K562 (cell line): ENCODE results near the gene POP5. TPM values are rescaled to one million over a fixed set of nuclear protein-coding genes. Genes with fewer than 3 reads are reported as not detected.
"Not testable (repeated sequence)": the region's sequence is repeated elsewhere in the genome, so short reads cannot be mapped to it uniquely, and the experiment has no call there.

Experiments used
- ATAC-seq: fragments of 200-7000 bp; cut with Tn5 transposase; 3 replicates; pipeline ENCODE4 v1.9.1; 2020; ENCODE audit warnings: moderate library complexity
- BruUV-seq: library from RNA; stranded (reverse); fragments of 400-500 nt; replicated peaks from 2 replicates; lab custom pipeline; 2021; lab: Mats Ljungman, UMichigan
- CTCF ChIA-PET: fragments of 300-600 bp; formaldehyde crosslinking; extraction: SDS; loops from one replicate; lab custom pipeline; 2021; ENCODE audit warnings: low intra/inter-chr PET ratio; lab: Yijun Ruan, JAX
- POLR2A ChIA-PET: fragments of 300-600, 350-650 bp; sonication (Branson Sonifier 250); formaldehyde crosslinking; extraction: SDS; loops from one replicate; lab custom pipeline; 2021; ENCODE audit warnings: antibody characterized with exemption, inconsistent platforms; lab: Yijun Ruan, JAX
- DNase-seq, 4 experiments: peaks; one replicate each; pipeline versions ENCODE4 v3.0.0 to v3.0.0-alpha.2; 2011 to 2018; ENCODE audit warnings: low spot score in 3 of 4, mixed read lengths in 3 of 4; ENCODE audit errors: extremely low read depth in 1 of 4
- FAIRE-seq: peaks from 2 replicates; lab custom pipeline; 2011; peaks lifted over from hg19 to GRCh38; lab: Jason Lieb, UNC
- H2AFZ ChIP-seq: 2 replicates; pipeline ENCODE4 v1.6.0; 2011; ENCODE audit warnings: low read depth, low read length, control low read depth, inconsistent platforms
- H3K27ac ChIP-seq: fragments of 200-600 bp; 3 replicates; pipeline ENCODE4 v1.8.0; 2011; ENCODE audit warnings: low read depth, mild to moderate bottlenecking, control low read depth, inconsistent platforms, low read length, moderate library complexity, mixed read lengths; ENCODE audit errors: extremely low read depth
- H3K27me3 ChIP-seq, 2 experiments: fragments of 300-600 bp in 1 of 2; 2 replicates in 1 of 2; 3 replicates in 1 of 2; pipeline versions ENCODE4 v1.6.0 to v1.8.0; 2011; ENCODE audit warnings: inconsistent platforms in 2 of 2, low read length in 2 of 2, mild to moderate bottlenecking in 1 of 2, mixed read lengths in 1 of 2, moderate library complexity in 1 of 2; ENCODE audit not compliant: control insufficient read depth in 2 of 2, insufficient read depth in 2 of 2
- H3K36me3 ChIP-seq: fragments of 300-600 bp; 3 replicates; pipeline ENCODE4 v1.8.0; 2011; ENCODE audit warnings: mild to moderate bottlenecking, low read length, inconsistent platforms; ENCODE audit not compliant: control insufficient read depth, insufficient read depth
- H3K4me1 ChIP-seq, 2 experiments: fragments of 200-600 bp in 1 of 2; replicated peaks in 1 of 2; 2 replicates in 1 of 2; 3 replicates in 1 of 2; pipeline versions ENCODE4 v1.5.1 to v1.8.0; 2011; ENCODE audit warnings: inconsistent platforms in 2 of 2, low read length in 2 of 2, mild to moderate bottlenecking in 1 of 2, mixed read lengths in 1 of 2, moderate library complexity in 1 of 2; ENCODE audit not compliant: control insufficient read depth in 2 of 2, insufficient read depth in 2 of 2
- H3K4me2 ChIP-seq: 2 replicates; pipeline ENCODE4 v1.6.1; 2011; ENCODE audit warnings: low read length, control low read depth, inconsistent platforms, mixed read lengths; ENCODE audit not compliant: insufficient read depth
- H3K4me3 ChIP-seq: fragments of 200-600 bp; sonication (generic), shearing (Covaris generic); 2 replicates; pipeline ENCODE4 v1.5.1; 2016; ENCODE audit warnings: control low read depth, inconsistent platforms
- H3K79me2 ChIP-seq: fragments of 200-600 bp; 3 replicates; pipeline ENCODE4 v1.8.0; 2011; ENCODE audit warnings: low read length, inconsistent platforms; ENCODE audit not compliant: control insufficient read depth, insufficient read depth
- H3K9ac ChIP-seq, 2 experiments: 2 replicates each; pipeline versions ENCODE4 v1.6.0 to v1.6.1; 2011; ENCODE audit warnings: low read depth in 2 of 2, low read length in 2 of 2, control low read depth in 1 of 2, inconsistent platforms in 1 of 2, mild to moderate bottlenecking in 1 of 2, mixed read lengths in 1 of 2; ENCODE audit not compliant: insufficient read depth in 1 of 2
- H3K9me1 ChIP-seq: one replicate; pipeline ENCODE4 v1.6.0; 2011; ENCODE audit warnings: inconsistent platforms, mild to moderate bottlenecking, low read length, moderate library complexity; ENCODE audit not compliant: control insufficient read depth, insufficient read depth
- H3K9me3 ChIP-seq: replicated peaks from 2 replicates; pipeline ENCODE4 v1.5.1; 2011; ENCODE audit warnings: low read depth, low read length, inconsistent platforms; ENCODE audit not compliant: control insufficient read depth, insufficient read depth
- H4K20me1 ChIP-seq: replicated peaks from 2 replicates; pipeline ENCODE4 v1.6.1; 2011; ENCODE audit warnings: low read length, inconsistent platforms, mixed read lengths; ENCODE audit not compliant: control insufficient read depth, insufficient read depth
- C11orf30 ChIP-seq: fragments of 450-650 bp; IDR thresholded peaks from 2 replicates; pipeline ENCODE4 v1.6.1; 2016; ENCODE audit warnings: low read depth, mild to moderate bottlenecking
- CEBPB ChIP-seq: fragments of 450-650 bp; IDR thresholded peaks from 2 replicates; pipeline ENCODE4 v1.6.1; 2016; ENCODE audit warnings: missing genetic modification characterization, missing compliant biosample characterization
- CEBPG ChIP-seq, 3 experiments: fragments of 200-800 bp in 1 of 3; sonication (Bioruptor generic) in 1 of 3; sonication (generic) in 1 of 3; formaldehyde crosslinking in 1 of 3; IDR thresholded peaks in 2 of 3; conservative IDR thresholded peaks in 1 of 3; 2 replicates each; pipeline versions ENCODE4 v1.6.1 to v1.8.0; 2016 to 2022; ENCODE audit warnings: missing compliant biosample characterization in 2 of 3, missing genetic modification characterization in 2 of 3, mild to moderate bottlenecking in 1 of 3, missing genetic modification reagents in 1 of 3
- JUND ChIP-seq, 2 experiments: IDR thresholded peaks; 2 replicates in 1 of 2; 3 replicates in 1 of 2; pipeline ENCODE4 v1.6.1; 2011; ENCODE audit warnings: borderline replicate concordance in 2 of 2, low read depth in 2 of 2, low read length in 2 of 2, improper control_type of control experiment in 1 of 2, missing biosample characterization in 1 of 2, missing genetic modification characterization in 1 of 2, missing genetic modification reagents in 1 of 2
- MAFF ChIP-seq: IDR thresholded peaks from 2 replicates; pipeline ENCODE4 v1.6.1; 2012; ENCODE audit warnings: low read length, improper control_type of control experiment
- MAFG ChIP-seq: fragments of 450-650 bp; conservative IDR thresholded peaks from 2 replicates; pipeline ENCODE4 v1.6.1; 2016; ENCODE audit warnings: missing genetic modification characterization, missing compliant biosample characterization
- MAFK ChIP-seq: IDR thresholded peaks from 2 replicates; pipeline ENCODE4 v1.6.1; 2011; ENCODE audit warnings: low read length, improper control_type of control experiment
- NFE2 ChIP-seq: IDR thresholded peaks from 2 replicates; pipeline ENCODE4 v1.6.1; 2014; ENCODE audit warnings: antibody characterized with exemption, low read depth
- TRIM24 ChIP-seq, 2 experiments: fragments of 450-650 bp; IDR thresholded peaks; 2 replicates each; pipeline ENCODE4 v1.6.1; 2016
- ZNF316 ChIP-seq: fragments of 450-650 bp; IDR thresholded peaks from 2 replicates; pipeline ENCODE4 v1.6.1; 2016
- ZNF384 ChIP-seq: IDR thresholded peaks from 2 replicates; pipeline ENCODE4 v1.6.1; 2012; ENCODE audit warnings: low read depth, low read length, improper control_type of control experiment
- WGBS: fragments of 100-300 bp; shearing (Covaris generic); methylation state at CpG from one replicate; pipeline ENCODE4 v1.1.6; 2016; ENCODE audit warnings: low coverage, mixed read lengths; ENCODE audit not compliant: insufficient coverage; ENCODE audit errors: missing lambda C conversion rate; 5-methylcytosine and 5-hydroxymethylcytosine counted together
- in situ Hi-C: fragments of 300-500 bp; cut with MboI; formaldehyde crosslinking; loops from 4 replicates; pipeline ENCODE4 v1.15.0; 2018; ENCODE audit warnings: inconsistent platforms, mixed read lengths
- intact Hi-C: fragments of 100-400 bp; cut with micrococcal nuclease; formaldehyde crosslinking; loops from 2 replicates; pipeline ENCODE4 v1.14.2; 2022
- polyA plus RNA-seq, 8 experiments: library from polyadenylated mRNA; depleted of rRNA in 4 of 8; stranded (reverse) in 5 of 8; unstranded in 3 of 8; fragments of >200 nt; fragmentation: Nextera tagmentation in 2 of 8; fragmentation: Illumina TruSeq in 1 of 8; extraction: Ambion mirVana in 2 of 8; extraction: Trizol in 1 of 8; gene quantifications; 2 replicates each; pipeline versions ENCODE4 v1.2.1 to v1.2.3, GENCODE V29; 2011 to 2014; ENCODE audit warnings: inconsistent platforms in 1 of 8, missing spikeins in 1 of 8
- total RNA-seq, 7 experiments: library from RNA; depleted of rRNA in 6 of 7; stranded (reverse); fragments of >200 nt in 6 of 7; fragmentation: Illumina TruSeq in 2 of 7; extraction: Trizol in 2 of 7; gene quantifications; 2 replicates each; pipeline versions ENCODE4 v1.2.1 to v1.2.3, GENCODE V29; 2011 to 2021; ENCODE audit warnings: low replicate concordance in 1 of 7
- TF ChIP-seq, protein P1 (sequence below), 2 experiments: fragments of 150-350 bp in 1 of 2; IDR thresholded peaks; 2 replicates each; pipeline ENCODE4 v1.6.1; 2012 to 2016; ENCODE audit warnings: low read depth in 2 of 2, low read length in 2 of 2, mild to moderate bottlenecking in 1 of 2, moderate library complexity in 1 of 2
- TF ChIP-seq, protein P2 (sequence below): fragments of 450-650 bp; IDR thresholded peaks from 2 replicates; pipeline ENCODE4 v1.6.1; 2016
- TF ChIP-seq, protein P3 (sequence below): fragments of 200-800 bp; sonication (Bioruptor generic); IDR thresholded peaks from 2 replicates; pipeline ENCODE4 v1.6.1; 2017; ENCODE audit warnings: missing genetic modification characterization, missing compliant biosample characterization

Gene POP5
- total and polyA plus RNA-seq, 9 of the 15 experiments (the other 6 are each of a cell fraction or from before 2014, with no cell fraction given) = 57.5 to 253 (median 73.8) TPM

DNA sequence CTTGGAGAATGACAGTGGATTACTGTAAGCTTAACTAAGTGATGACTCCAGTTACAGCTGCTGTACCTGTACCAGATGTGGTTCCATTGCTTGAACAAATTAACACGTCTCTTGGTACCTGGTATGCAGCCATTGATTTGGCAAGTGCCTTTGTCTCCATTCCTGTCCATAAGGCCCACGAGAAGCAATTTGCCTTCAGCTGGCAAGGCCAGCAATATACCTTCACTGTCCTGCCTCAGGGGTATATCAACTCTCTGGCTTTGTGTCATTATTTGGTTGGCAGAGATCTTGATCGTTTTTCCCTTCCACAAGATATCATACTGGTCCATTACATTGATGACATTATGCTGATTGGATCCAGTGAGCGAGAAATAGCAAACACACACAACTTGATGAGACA lies 29.4 kb upstream of the POP5 start (continued):
- TF ChIP-seq, protein P1, sequence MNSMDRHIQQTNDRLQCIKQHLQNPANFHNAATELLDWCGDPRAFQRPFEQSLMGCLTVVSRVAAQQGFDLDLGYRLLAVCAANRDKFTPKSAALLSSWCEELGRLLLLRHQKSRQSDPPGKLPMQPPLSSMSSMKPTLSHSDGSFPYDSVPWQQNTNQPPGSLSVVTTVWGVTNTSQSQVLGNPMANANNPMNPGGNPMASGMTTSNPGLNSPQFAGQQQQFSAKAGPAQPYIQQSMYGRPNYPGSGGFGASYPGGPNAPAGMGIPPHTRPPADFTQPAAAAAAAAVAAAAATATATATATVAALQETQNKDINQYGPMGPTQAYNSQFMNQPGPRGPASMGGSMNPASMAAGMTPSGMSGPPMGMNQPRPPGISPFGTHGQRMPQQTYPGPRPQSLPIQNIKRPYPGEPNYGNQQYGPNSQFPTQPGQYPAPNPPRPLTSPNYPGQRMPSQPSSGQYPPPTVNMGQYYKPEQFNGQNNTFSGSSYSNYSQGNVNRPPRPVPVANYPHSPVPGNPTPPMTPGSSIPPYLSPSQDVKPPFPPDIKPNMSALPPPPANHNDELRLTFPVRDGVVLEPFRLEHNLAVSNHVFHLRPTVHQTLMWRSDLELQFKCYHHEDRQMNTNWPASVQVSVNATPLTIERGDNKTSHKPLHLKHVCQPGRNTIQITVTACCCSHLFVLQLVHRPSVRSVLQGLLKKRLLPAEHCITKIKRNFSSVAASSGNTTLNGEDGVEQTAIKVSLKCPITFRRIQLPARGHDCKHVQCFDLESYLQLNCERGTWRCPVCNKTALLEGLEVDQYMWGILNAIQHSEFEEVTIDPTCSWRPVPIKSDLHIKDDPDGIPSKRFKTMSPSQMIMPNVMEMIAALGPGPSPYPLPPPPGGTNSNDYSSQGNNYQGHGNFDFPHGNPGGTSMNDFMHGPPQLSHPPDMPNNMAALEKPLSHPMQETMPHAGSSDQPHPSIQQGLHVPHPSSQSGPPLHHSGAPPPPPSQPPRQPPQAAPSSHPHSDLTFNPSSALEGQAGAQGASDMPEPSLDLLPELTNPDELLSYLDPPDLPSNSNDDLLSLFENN (IDR thresholded peaks at IDR 0.05; ENCODE audit: low read depth in 2 of 2, low read length in 2 of 2) = no peak

DNA sequence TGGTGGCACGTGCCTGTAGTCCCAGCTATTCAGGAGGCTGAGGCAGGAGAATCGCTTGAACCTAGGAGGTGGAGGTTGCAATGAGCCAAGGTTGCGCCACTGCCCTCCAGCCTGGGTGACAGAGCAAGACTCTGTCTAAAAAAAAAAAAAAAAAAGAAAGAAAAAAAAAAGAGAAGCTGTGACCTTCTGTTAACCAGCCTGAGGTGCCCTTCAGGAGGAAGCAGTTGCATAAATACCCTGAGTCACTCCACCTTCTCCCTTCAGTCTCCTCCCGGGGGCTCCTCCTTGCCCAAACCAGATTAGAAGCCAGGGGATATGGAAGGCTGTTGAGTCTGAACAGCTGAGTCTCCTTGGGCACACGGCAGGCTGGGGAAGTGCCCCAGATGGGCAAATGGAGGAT lies 21.2 kb upstream of the POP5 start:
- ATAC-seq (peak; percentile 71), FAIRE-seq (peak; percentile 29), DNase-seq (peak in 2 of 4 experiments; percentile 36 to 46)
- BruUV-seq; H3K9me1 ChIP-seq; H3K27ac ChIP-seq; H3K9me3 ChIP-seq; H3K27me3 ChIP-seq; H3K4me2 ChIP-seq; H3K36me3 ChIP-seq; in situ Hi-C loops; intact Hi-C loops; H3K79me2 ChIP-seq; CTCF ChIA-PET; H3K4me3 ChIP-seq; H4K20me1 ChIP-seq; TF ChIP-seq JUND (tag; IDR thresholded peaks at IDR 0.05; ENCODE audit: borderline replicate concordance, low read depth, low read length); CEBPG (CRISPR knock-in tag; IDR thresholded peaks at IDR 0.05): not testable (repeated sequence)
- Histone ChIP-seq H3K4me1 (peaks cover 8 to 15% of the 10 kb centered on the region in 2 experiments; a peak in 4 of 5 replicates), H2AFZ (peak overlapping the region; percentile 56; the same call in 1 of the 2 replicates), H3K9ac (peak overlapping the region in 1 of 2 experiments; percentile 40; a peak in 1 of 4 replicates)
- WGBS = 4% methylated on average over 3 of the region's 5 CpGs
- POLR2A ChIA-PET = interaction anchor here (0.7 kb wide), 1 partner anchor 221 kb away, joined by 3 read pairs; no protein-coding TSS in a partner anchor
- peak; percentile 26; the same call in 1 of the 2 replicates for TF ChIP-seq JUND (IDR thresholded peaks at IDR 0.05; ENCODE audit: borderline replicate concordance, low read depth, low read length)
- peak; percentile 72 for TF ChIP-seq MAFK
- TF ChIP-seq C11orf30 = peak; percentile 15; the same call in 1 of the 2 replicates
- 0 out of 4 replicates have a peak, but pooled peaks of 1 of the 2 experiments have one; percentile 18 for TF ChIP-seq TRIM24 (IDR thresholded peaks at IDR 0.05)
- peak; percentile 86 for TF ChIP-seq ZNF384
- peak; percentile 85 for TF ChIP-seq NFE2
- TF ChIP-seq, protein P2, sequence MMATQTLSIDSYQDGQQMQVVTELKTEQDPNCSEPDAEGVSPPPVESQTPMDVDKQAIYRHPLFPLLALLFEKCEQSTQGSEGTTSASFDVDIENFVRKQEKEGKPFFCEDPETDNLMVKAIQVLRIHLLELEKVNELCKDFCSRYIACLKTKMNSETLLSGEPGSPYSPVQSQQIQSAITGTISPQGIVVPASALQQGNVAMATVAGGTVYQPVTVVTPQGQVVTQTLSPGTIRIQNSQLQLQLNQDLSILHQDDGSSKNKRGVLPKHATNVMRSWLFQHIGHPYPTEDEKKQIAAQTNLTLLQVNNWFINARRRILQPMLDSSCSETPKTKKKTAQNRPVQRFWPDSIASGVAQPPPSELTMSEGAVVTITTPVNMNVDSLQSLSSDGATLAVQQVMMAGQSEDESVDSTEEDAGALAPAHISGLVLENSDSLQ = 0 out of 2 replicates have a peak, but pooled peaks have one; percentile 7
- 0 out of 2 replicates have a peak, but pooled peaks have one; percentile 12 for TF ChIP-seq ZNF316
- TF ChIP-seq CEBPB (tag) = peak; percentile 77
- TF ChIP-seq, protein P3, sequence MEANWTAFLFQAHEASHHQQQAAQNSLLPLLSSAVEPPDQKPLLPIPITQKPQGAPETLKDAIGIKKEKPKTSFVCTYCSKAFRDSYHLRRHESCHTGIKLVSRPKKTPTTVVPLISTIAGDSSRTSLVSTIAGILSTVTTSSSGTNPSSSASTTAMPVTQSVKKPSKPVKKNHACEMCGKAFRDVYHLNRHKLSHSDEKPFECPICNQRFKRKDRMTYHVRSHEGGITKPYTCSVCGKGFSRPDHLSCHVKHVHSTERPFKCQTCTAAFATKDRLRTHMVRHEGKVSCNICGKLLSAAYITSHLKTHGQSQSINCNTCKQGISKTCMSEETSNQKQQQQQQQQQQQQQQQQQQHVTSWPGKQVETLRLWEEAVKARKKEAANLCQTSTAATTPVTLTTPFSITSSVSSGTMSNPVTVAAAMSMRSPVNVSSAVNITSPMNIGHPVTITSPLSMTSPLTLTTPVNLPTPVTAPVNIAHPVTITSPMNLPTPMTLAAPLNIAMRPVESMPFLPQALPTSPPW = peak; percentile 53
- TF ChIP-seq MAFG (tag) = peak; percentile 75
- TF ChIP-seq MAFF = peak; percentile 71
- peak in 1 of 2 experiments; percentile 38; a peak in 1 of 4 replicates for TF ChIP-seq CEBPG (tag; conservative IDR thresholded peaks at IDR 0.05 in 1 of 2, IDR thresholded peaks at IDR 0.05 in 1 of 2)
